IPS-15b (cell line): Measurements from ENCODE around the gene SUSD5.
"Not testable (repeated sequence)": the region's sequence is repeated elsewhere in the genome, so short reads cannot be mapped to it uniquely, and the experiment has no call there.

ENCODE experiments used
- H3K27me3 ChIP-seq: one replicate; pipeline ENCODE4 v1.6.1; 2013; ENCODE audit warnings: low read length; ENCODE audit not compliant: control insufficient read depth, insufficient read depth
- H3K36me3 ChIP-seq: one replicate; pipeline ENCODE4 v1.6.1; 2013; ENCODE audit warnings: low read length; ENCODE audit not compliant: control insufficient read depth, insufficient read depth
- H3K4me1 ChIP-seq: one replicate; pipeline ENCODE4 v1.6.1; 2013; ENCODE audit warnings: mild to moderate bottlenecking, low read length; ENCODE audit not compliant: control insufficient read depth, insufficient read depth
- H3K4me3 ChIP-seq: one replicate; pipeline ENCODE4 v1.5.1; 2013; ENCODE audit warnings: low read depth, low read length
- H3K9ac ChIP-seq: one replicate; pipeline ENCODE4 v1.6.1; 2013; ENCODE audit warnings: low read depth, mild to moderate bottlenecking, low read length
- H3K9me3 ChIP-seq: one replicate; pipeline ENCODE4 v1.6.1; 2013; ENCODE audit warnings: mild to moderate bottlenecking, low read length; ENCODE audit not compliant: control insufficient read depth, insufficient read depth

SUSD5 gene

DNA sequence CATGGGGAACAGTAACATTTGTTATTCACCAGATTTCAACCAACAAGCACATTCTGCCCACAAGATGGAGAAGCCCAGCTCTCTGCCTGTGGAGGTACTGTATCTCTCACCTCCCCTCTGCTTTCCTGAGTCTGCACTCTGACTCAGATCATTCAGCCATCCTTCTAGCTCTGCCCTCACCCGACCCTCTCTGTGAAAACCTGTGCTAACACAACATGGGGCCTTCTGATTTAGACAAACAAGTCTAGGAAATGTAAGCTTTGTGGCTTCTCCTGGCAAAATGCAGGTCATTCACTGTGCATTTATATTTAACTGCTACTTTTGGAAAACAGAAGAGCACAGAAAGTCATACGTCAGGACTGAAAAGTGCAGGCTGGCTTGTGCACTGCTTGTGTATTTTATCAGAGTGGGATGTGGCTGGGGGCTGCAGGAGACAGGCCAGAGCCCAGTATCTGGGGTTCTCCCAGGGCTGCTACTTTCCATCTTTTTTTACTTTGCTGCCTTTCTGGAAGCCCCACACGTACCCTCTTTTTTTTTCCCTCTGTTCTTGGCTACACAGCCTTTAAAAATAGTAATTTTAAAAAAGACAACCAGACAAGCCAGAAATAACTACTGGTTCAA lies 50.8 kb downstream of the SUSD5 start:
- H3K4me3 ChIP-seq: no peak overlapping the region
- H3K36me3 ChIP-seq: no peaks in the 10 kb centered on the region
- H3K27me3 ChIP-seq: no peaks in the 10 kb centered on the region
- H3K4me1 ChIP-seq: no peaks in the 10 kb centered on the region
- H3K9me3 ChIP-seq: no peaks in the 10 kb centered on the region
- peak overlapping the region; percentile 8 for H3K9ac ChIP-seq

- no peak overlapping the region for H3K4me3 ChIP-seq
- no peaks in the 10 kb centered on the region for H3K4me1 ChIP-seq
- no peak overlapping the region for H3K9ac ChIP-seq
- H3K27me3 ChIP-seq: no peaks in the 10 kb centered on the region
- no peaks in the 10 kb centered on the region for H3K36me3 ChIP-seq
- H3K9me3 ChIP-seq: no peaks in the 10 kb centered on the region
Measured at GRCh38 chr3:33167284-33167683, 51.3 kb downstream of the SUSD5 start.

- Histone ChIP-seq H3K27me3 (no peaks in the 10 kb centered on the region), H3K9me3 (no peaks in the 10 kb centered on the region), H3K4me1 (no peaks in the 10 kb centered on the region)
Measured at GRCh38 chr3:33166095-33166494, 52.5 kb downstream of the SUSD5 start.

DNA sequence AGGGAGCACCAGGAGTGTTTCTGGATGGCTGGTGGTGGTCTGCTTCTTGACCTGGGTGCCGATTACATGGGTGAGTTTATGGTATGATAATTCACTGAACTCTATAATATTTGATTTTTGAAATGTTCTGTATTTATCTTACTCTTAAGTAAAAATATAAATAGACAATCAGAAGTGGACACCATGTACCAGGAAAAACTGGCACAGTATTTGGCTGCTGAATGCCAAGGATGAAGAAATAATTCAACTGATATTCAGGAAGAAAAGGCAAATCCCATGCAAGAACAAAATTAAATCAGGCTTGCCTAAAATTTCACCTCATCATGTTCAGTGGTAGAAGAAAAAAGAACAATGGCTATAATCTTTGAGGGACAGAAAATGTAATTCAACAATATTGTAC lies 53.2 kb downstream of the SUSD5 start:
- H3K36me3 ChIP-seq: no peaks in the 10 kb centered on the region
- H3K4me1 ChIP-seq: no peaks in the 10 kb centered on the region
- no peak overlapping the region for H3K4me3 ChIP-seq
- no peaks in the 10 kb centered on the region for H3K27me3 ChIP-seq
- no peaks in the 10 kb centered on the region for H3K9me3 ChIP-seq
- H3K9ac ChIP-seq: no peak overlapping the region

More at GRCh38 chr3:33166095-33166494, 52.5 kb downstream of the SUSD5 start:
- Histone ChIP-seq H3K4me3 (no peak overlapping the region), H3K9ac (no peak overlapping the region), H3K36me3 (no peaks in the 10 kb centered on the region)

GRCh38 chr3:33162621-33163020 lies 56.0 kb downstream of the SUSD5 start:
- not testable (repeated sequence) for H3K27me3 ChIP-seq, H3K9ac ChIP-seq, H3K4me1 ChIP-seq, H3K9me3 ChIP-seq, H3K36me3 ChIP-seq, H3K4me3 ChIP-seq

- H3K9me3 ChIP-seq: no peaks in the 10 kb centered on the region
- H3K9ac ChIP-seq: no peak overlapping the region
- no peak overlapping the region for H3K4me3 ChIP-seq
- no peaks in the 10 kb centered on the region for H3K27me3 ChIP-seq
- H3K4me1 ChIP-seq: no peaks in the 10 kb centered on the region
- H3K36me3 ChIP-seq: no peaks in the 10 kb centered on the region
Measured at GRCh38 chr3:33159981-33160380, 58.6 kb downstream of the SUSD5 start.

GRCh38 chr3:33159234-33159633 lies 59.4 kb downstream of the SUSD5 start:
- Histone ChIP-seq H3K9ac (no peak overlapping the region), H3K36me3 (no peaks in the 10 kb centered on the region), H3K4me1 (no peaks in the 10 kb centered on the region), H3K27me3 (no peaks in the 10 kb centered on the region), H3K4me3 (no peak overlapping the region), H3K9me3 (no peaks in the 10 kb centered on the region)

DNA sequence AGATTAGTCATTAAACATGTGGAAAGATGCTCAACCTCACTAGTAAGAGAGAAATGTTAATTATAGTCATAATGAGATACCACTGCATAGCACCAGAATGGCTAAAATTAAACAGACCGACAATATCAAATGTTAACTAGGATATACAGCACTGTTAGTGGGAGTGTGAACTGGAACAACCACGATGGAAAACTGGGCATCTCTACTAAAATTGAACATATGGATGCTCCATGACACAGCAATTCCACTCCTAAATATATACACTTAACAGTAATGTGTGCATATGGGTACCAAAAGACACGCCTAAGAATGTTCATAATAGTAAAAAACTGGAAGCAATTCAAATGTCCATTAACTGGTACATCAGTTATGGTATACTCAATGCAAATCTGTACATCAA lies 63.3 kb downstream of the SUSD5 start:
- no peaks in the 10 kb centered on the region for H3K27me3 ChIP-seq
- no peaks in the 10 kb centered on the region for H3K9me3 ChIP-seq
- no peaks in the 10 kb centered on the region for H3K4me1 ChIP-seq
- H3K36me3 ChIP-seq: no peaks in the 10 kb centered on the region
- H3K9ac ChIP-seq: no peak overlapping the region
- H3K4me3 ChIP-seq: no peak overlapping the region

GRCh38 chr3:33153782-33154181 lies 64.8 kb downstream of the SUSD5 start:
- H3K36me3 ChIP-seq: no peaks in the 10 kb centered on the region
- H3K27me3 ChIP-seq: no peaks in the 10 kb centered on the region
- H3K4me3 ChIP-seq: no peak overlapping the region
- no peak overlapping the region for H3K9ac ChIP-seq
- no peaks in the 10 kb centered on the region for H3K9me3 ChIP-seq
- no peaks in the 10 kb centered on the region for H3K4me1 ChIP-seq

- H3K36me3 ChIP-seq: no peaks in the 10 kb centered on the region
- H3K4me1 ChIP-seq: no peaks in the 10 kb centered on the region
- no peaks in the 10 kb centered on the region for H3K27me3 ChIP-seq
Measured at GRCh38 chr3:33152363-33153360, 65.9 kb downstream of the SUSD5 start.

DNA sequence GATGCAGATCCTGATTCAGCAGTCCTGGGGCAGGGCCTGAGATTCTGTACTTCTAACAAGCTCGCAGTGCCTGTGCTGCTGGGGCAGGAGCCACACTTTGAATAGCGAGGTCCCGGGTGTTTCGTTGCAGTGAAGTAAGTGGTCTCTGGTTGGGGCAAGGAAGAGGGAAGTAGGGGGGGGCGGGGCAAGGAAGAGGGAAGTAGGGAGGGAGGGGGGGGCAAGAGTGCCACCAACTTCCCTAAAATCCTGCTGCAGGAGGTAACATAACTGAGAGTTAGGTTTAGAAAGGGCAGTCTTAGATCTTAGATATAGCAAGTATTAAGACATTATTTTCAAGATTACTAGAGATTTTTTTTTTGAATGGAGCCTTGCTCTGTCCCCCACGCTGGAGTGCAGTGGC lies 69.3 kb downstream of the SUSD5 start:
- Histone ChIP-seq H3K9me3 (no peaks in the 10 kb centered on the region), H3K27me3 (no peaks in the 10 kb centered on the region), H3K9ac (no peak overlapping the region), H3K4me3 (no peak overlapping the region), H3K4me1 (no peaks in the 10 kb centered on the region), H3K36me3 (no peaks in the 10 kb centered on the region)

More at GRCh38 chr3:33152363-33153360, 65.9 kb downstream of the SUSD5 start:
- Histone ChIP-seq H3K9me3 (no peaks in the 10 kb centered on the region), H3K4me3 (no peak overlapping the region), H3K9ac (no peak overlapping the region)
